GM12864 (cell line): ENCODE measurements around the gene SSH2.

Source experiments
- DNase-seq: peaks from one replicate; pipeline ENCODE4 v3.0.0-alpha.2; 2011; ENCODE audit warnings: low read depth
- H3K4me3 ChIP-seq: 2 replicates; pipeline ENCODE4 v1.5.1; 2011; ENCODE audit warnings: mild to moderate bottlenecking, low read depth, low read length, control low read depth
- CTCF ChIP-seq: IDR thresholded peaks from 2 replicates; pipeline ENCODE4 v1.5.1; 2011; ENCODE audit warnings: low read depth, mild to moderate bottlenecking, moderate library complexity, low read length, control low read depth, inconsistent platforms; ENCODE audit errors: missing control alignments

Gene SSH2

GRCh38 chr17:29642171-29642611 is 287.8 kb downstream of the SSH2 start:
- H3K4me3 ChIP-seq: no peak overlapping the region
- TF ChIP-seq CTCF: no peak
- no peak for DNase-seq

- TF ChIP-seq CTCF: no peak
- H3K4me3 ChIP-seq: no peak overlapping the region
- DNase-seq: no peak
Measured at GRCh38 chr17:29640981-29641642, 288.9 kb downstream of the SSH2 start.

GRCh38 chr17:29640413-29640812 is 289.6 kb downstream of the SSH2 start:
- DNase-seq: no peak
- TF ChIP-seq CTCF: no peak
- H3K4me3 ChIP-seq: no peak overlapping the region

- no peak for TF ChIP-seq CTCF
Measured at GRCh38 chr17:29633886-29634285, 296.1 kb downstream of the SSH2 start.

GRCh38 chr17:29630630-29631193 is 299.3 kb downstream of the SSH2 start:
- DNase-seq: no peak
- no peak overlapping the region for H3K4me3 ChIP-seq
- no peak for TF ChIP-seq CTCF

More at GRCh38 chr17:29633886-29634285, 296.1 kb downstream of the SSH2 start:
- no peak overlapping the region for H3K4me3 ChIP-seq
- no peak for DNase-seq

GRCh38 chr17:29629839-29630238 is 300.2 kb downstream of the SSH2 start:
- H3K4me3 ChIP-seq: no peak overlapping the region
- no peak for TF ChIP-seq CTCF
- DNase-seq: no peak

- TF ChIP-seq CTCF: no peak
- no peak for DNase-seq
- no peak overlapping the region for H3K4me3 ChIP-seq
Measured at GRCh38 chr17:29628644-29629043, 301.4 kb downstream of the SSH2 start.
